Right kidney (tissue), 9 donors: ENCODE results near the gene OR6V1.
A peak's percentile ranks its signal among the peaks of the same experiment; 100 is the strongest.

Source experiments
- DNase-seq: peaks from one replicate; pipeline ENCODE4 v3.0.0-alpha.2; 2016
- long read RNA-seq, 8 donors: transcript quantifications; one replicate each; lab custom pipeline, GENCODE V29; 2026

The OR6V1 gene, protein sequence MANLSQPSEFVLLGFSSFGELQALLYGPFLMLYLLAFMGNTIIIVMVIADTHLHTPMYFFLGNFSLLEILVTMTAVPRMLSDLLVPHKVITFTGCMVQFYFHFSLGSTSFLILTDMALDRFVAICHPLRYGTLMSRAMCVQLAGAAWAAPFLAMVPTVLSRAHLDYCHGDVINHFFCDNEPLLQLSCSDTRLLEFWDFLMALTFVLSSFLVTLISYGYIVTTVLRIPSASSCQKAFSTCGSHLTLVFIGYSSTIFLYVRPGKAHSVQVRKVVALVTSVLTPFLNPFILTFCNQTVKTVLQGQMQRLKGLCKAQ
- long read RNA-seq, donor 1 = 0 reads
- long read RNA-seq, donor 2 = 0 reads
- long read RNA-seq, donor 3 = 0 reads
- long read RNA-seq, donor 4, partial matches to known transcripts = 0 of 1 reads
- long read RNA-seq, donor 4, other reads (novel, unspliced or antisense) = 0 of 1 reads
- long read RNA-seq, donor 5 = 0 reads
- long read RNA-seq, donor 6 = 0 reads
- long read RNA-seq, donor 7, partial matches to known transcripts = 0 of 1 reads
- long read RNA-seq, donor 7, other reads (novel, unspliced or antisense) = 0 of 1 reads
- long read RNA-seq, donor 8 = 0 reads

DNA sequence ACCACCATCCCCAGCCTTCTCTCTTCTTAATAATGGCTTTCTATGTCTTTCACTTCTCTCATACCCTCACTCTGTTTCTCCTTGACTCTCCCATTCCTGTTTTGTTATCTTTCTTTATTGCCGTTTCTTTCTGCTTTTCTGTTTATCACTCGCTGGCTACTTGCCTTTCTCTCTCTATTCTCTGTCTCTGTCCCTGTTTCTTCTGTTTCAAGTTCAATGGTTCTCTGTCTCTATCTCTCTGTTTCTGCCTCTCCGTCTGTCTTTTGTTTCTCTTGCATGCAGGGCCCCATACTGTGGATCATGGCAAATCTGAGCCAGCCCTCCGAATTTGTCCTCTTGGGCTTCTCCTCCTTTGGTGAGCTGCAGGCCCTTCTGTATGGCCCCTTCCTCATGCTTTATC lies at the start of gene OR6V1:
Gene OR6V1, plus strand, starts transcription at position 301 of the 400 bp plus-strand sequence. Its CDS starts 0 bp downstream, at position 301.
- no peak for DNase-seq

DNA sequence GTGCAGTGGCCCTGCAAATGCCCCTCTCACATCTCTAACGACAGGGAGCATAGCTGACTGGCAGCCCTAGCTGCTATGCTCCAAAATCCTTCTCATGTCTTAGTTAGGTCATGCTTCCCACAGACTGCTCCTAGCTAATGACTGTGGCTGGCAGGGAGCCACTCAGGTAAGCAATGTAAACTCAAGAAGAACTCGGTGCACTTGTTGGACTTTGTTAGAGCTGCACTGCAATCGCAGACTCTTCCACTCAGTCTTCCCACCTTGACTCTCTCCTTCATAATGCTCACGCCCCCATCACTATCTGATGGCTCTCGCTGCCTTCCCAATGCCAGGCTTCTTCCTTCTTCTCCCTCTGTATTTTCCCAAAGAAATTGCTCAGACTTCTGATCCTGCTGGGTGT lies 49.2 kb upstream of the OR6V1 start:
- no peak for DNase-seq

DNA sequence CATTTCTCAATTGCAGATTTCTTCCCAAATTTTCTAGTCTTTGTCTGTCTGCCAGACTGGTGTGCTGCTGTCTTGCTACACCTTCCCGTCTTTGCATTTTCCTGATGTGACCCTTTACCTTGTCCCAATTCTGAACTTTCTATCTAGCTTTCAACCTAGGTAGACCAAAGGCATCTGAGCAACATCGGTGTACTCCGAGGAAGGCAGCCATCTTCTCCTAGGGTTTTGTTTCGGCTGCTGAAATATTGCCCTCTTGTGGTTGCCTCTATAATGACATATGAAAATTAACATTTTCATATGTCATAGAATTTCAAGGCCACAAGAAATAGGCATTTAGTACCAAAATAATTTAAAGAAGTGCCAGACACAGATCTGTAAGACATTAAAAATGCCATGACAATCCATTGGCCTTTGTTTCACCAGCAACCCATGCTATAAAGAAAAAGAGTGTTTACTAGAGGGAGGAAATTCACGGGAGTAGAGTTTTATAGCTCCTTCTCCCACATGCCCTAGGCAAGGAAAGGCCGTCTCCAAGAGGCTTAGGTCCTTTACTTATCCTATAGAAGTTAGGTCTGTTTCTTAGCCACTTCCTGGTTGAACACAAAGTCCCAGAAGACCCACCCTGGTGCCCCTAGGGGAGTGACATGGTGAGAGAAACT lies 48.6 kb upstream of the OR6V1 start:
- peak; percentile 38 for DNase-seq

DNA sequence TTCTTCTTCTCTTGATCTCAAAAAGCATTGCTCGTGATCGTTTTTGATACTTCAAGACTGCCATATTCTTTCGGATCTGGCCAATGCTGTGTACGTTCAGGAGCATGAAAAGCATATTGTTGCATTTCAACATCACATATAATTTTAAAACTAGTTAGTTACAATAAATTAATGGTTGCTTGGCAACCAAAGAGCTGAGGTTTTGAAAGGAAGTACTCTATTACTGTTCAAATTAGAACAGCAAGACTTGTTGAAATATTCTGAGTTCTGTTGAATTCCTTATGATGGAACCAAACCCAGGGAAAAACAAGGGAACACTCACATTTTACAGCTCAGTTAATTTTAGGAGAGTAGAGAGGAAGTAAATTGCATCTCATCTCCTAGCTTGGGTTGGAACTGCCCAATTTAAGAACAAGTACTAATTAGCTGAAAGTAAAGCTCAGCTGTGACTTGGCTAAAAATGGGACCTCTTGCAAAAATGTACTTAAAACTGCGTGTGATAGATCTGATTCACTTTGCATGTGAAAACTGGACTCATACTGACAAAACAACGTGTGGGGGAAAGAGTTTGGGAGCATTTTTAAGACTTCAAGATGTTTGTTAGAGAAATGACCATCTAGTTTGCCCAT lies 46.4 kb upstream of the OR6V1 start:
- DNase-seq = no peak

DNA sequence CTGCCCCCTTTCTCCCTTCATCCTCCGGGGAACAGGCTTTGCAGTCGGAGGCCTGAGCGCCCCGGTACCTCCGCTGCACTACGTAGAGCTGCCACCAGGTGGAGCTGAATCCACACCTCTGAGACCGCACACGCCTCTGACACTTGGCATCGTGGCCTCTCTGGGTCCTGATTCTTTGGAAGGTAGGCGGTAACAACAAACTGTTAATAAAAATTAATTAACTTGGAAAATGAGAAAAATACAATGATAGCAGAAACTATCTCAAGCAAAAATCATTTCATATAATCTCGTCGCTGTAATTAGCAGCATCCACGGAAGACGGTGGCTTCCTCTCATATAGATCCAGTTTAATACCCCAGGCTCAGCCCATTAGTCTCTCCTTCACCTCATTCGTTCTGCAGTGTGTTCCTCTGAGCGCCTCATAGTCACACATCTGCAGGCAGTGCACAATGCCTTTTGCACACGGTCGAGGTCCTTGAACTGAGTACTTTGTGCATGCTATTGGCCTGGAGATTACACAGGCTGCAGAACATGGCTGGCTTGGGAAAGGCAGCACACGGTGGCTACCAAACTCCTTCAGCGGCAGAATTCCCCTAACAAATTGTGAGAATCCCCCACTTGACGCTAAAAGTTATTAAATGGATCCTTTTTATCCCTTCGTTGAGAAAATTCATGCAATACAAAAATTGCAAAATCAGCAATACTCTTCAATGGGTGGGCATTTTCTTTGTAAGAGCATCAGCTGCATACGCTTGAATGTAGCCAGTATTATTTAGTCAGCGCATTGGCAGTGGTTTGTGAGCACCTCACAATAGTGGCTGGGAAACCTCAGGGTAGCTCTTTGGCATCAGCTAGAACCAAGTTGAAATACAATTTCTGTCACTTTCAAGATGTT lies 43.9 kb upstream of the OR6V1 start:
- peak; percentile 56 for DNase-seq

DNA sequence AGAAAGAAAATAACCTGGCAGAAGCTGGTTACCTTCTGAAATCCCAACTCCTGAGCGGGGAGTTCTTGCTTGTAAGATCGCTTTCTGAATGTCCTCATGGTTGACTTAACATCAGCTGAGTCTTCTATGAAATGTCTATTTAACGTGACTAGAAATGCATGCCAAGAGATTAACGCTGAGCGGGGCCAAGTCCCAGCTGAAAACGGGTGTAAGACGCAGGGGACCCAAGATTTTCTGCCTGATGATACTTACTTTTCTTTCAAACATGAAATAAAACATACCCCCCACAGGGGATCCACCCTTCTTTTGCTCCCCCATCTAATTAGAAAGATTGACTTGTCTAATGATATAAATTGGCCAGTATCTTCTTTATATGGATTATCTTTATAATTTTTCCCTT lies 40.1 kb upstream of the OR6V1 start:
- no peak for DNase-seq

DNA sequence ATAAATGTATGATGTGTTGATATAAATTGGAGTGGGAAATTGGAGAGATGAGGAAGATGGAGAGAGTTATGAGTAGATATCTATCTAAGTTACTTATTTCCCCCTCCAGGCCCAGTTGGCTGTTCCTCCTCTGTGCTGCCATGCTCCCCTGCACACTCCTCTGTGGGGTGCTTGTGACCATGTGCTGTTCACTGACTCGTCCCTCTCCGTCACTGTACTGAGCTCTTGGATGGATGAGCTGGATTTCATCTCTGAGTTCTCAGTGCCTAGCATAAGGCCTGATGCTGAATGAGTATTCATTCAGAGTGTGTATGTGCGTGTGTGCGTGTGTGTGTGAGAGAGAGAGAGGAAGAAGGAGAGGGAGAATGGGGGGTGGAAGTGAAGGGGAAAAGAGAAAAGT lies 39.7 kb upstream of the OR6V1 start:
- DNase-seq = no peak

DNA sequence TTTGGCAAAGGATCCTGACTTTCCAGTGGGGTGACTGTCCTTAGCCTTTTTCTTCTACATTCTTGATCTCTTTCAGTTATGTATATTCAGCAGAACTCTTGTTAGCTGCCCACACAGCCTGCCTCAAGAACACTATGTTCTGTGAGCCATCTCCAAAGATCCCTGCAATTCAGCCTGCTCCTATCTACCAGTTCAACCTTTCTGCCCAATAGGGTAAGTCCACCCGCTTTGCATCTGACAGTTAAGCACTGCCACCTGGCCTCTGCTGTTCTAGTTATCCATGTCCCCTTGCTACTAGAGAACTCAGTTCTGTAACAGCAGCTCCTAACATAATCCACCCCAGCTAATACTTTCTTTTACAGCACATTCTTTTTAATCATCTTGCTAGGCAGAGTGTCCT lies 38.7 kb upstream of the OR6V1 start:
- no peak for DNase-seq

DNA sequence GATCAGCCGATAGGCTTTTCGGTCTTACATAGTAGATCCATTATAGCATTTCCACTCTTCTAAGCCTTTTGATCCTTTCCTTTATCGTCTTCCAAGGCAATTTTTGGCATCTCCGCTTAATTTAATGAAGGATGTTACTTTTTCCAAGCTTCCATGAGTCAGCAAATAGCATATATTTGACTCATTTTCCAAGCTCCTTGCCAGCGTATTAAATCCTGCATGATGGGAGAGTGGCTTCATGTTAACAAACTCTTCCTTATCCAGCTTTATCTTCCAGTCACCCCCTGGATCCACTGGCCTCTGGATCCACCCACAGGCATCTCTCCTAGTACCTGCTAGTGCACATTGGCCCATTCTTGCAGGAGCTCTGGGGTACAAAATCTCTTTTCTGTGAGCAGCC lies 38.2 kb upstream of the OR6V1 start:
- no peak for DNase-seq

DNA sequence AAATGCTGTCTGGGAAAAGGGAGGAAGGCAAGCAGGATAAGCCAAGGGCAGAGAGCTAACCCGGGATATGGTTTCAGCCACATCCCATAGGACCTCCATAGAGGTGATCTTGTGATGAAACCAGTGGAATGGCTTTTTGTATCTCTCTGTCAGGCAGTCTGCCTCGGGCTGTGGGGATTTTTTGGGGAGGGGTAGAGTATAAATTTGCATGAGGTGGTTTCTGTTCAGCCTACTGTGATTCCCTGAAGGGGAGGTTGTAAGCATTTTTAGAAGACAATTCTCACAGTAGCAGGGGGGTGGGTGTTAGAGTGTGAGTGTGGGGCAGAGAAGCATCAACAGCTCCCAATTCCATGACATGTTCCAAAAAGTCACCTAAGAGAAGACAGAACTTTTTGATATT lies 37.1 kb upstream of the OR6V1 start:
- no peak for DNase-seq

DNA sequence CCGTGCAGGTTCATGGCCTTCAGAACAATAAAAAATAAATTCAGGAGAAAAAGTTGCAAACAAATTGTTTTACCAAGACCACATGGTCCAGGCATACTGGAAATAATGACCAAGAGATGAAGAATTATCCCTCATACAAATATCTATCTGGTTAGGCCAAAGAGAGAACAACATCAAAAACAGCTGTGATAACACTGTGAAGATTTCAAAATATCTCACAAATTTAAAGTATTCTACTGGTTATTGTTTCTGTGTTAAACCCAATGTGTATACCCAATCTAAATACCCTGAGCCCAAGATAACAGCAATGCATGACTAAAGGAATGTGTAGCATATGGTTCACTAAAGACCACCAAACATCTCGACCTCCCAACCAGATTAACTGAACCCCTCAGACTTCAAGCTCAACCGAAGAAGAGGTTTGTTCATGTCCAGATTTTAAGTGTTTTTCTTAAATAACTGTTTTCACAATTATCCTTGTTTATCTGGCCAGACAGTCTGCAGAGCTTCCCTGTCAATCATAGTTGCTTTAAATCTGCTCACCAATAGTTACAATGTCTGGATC lies 36.1 kb upstream of the OR6V1 start:
- no peak for DNase-seq

DNA sequence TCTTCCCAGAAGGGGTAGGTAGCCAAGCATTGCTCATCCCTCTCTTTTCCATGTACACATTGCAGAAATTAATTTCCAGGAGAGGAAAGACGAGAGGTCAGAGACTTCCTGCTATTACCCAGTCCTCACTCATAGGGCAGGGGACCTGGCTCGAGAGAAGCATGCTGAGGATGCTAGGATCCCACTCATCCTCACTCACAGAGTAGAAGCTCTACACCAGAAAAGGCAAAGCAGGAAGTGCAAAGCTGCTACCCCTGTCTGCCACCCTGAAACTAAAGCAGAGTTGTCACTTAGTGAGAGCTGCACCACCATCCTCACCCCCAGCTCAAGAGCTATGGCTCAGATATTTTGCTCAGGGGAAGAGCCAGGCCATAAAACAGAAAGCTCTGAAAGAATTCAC lies 35.1 kb upstream of the OR6V1 start:
- DNase-seq = no peak

DNA sequence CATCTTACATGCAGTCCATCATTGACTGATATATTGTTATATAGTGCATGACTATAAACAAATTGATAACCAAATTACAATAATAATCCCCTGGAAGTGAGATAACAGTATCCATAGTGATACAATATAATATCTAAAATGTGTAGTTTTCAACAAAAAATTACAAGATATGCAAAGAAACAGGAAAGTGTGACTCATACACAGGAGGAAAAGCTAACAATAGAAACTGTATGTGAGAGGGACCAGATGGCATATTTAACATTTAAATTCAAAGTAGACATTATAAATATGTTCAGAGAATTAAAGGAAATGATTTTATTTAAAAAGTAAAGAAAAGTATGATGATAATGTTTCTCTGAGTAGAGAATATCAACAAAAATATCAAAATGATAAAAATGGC lies 33.2 kb upstream of the OR6V1 start:
- no peak for DNase-seq

DNA sequence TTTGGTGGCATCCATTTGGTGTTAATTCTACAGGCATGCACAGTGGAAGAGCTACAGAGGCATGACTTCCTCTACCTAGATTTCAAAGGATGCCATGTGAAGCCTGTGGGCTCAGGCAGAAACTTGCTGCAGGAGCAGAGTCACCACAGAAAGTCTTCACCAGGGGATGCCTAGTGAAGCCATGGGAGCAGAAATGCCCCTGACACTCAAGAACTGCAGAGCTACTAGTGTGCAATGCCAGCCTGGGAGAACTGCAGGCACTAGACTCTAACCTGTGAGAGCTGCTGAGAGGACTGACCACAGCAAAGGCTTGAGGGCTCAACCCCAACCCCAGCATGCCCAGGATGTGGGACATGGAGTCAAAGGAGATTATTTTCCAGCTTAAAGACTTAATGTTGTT lies 29.1 kb upstream of the OR6V1 start:
- DNase-seq = no peak

DNA sequence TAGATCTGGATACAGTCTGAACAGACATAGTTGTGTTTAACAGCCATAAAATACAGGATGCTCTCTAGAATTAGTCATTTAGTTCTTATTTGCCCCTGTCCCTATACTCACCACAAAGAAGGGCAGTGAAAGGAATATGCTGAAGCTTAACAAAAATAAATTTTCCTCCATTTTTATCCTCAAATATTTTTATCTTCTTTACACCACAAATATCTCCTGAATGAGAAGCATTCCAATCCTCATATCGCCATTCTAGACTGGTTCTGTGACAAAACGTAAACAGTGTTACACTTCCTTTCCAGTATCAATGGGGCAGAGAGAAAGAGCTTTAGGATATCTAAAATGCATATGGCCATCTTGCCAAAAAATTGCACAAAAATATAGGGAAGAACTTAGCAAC lies 26.8 kb upstream of the OR6V1 start:
- no peak for DNase-seq

DNA sequence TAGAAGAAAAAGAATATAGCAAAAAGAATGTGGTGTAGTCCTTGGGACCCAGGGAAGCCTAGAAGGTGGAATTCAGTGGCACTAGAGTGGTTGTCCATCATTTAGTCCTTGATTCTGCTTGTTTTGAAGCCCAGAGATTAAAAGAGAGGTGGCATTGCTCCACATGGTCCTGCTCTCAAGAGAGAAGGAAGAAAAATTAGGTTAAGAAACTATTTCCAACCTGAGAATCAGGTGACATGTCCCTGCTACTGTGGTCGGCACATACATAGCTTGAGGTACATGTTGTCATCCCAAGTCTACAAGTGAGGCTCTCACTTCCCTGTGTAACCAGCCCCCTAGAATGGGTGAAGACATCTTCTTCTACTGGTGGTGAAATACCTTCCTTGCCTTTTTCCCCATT lies 25.1 kb upstream of the OR6V1 start, which contains the start of gene OR9A2:
Gene OR9A2, minus strand, starts transcription at position 101 of the 400 bp plus-strand sequence. Its CDS starts 0 bp downstream, at position 101.
- no peak for DNase-seq

DNA sequence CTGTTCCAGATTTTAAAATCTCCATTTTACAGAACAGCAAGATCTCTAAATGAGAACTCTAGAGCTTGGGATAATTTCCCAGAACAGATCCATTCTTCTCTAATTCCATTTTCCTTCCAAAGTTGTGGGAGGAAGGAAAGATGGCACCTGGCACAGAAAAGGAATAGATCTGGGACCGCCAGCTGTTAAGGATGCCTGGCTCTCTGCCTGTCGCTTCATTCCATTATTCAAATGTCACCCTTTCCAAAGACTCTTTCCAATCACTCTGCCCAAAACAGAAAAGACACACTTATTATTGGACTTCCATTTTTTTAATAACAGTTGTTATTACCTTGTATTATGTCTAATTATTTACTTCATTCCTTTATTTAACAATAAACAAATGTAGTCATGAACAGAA lies 24.5 kb upstream of the OR6V1 start:
- no peak for DNase-seq

DNA sequence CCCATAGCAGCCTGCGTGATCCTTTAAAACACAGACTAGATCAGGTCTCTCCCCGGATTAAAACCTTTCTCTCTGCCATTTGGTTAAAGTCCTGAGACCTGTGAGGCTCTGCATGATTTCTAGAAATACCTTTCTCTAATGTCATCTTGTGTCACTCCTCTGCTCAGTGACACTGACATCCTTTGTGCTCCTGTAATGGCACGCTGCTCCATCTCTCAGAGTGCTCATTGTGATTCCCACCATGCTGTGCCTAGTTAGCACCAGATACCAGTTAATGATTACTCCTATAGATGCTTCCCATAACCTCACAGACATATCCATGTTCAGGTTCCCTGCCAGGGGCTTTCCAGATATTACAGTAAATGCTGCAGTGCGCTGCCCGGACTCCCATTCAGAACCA lies 13.5 kb upstream of the OR6V1 start:
- DNase-seq = no peak

DNA sequence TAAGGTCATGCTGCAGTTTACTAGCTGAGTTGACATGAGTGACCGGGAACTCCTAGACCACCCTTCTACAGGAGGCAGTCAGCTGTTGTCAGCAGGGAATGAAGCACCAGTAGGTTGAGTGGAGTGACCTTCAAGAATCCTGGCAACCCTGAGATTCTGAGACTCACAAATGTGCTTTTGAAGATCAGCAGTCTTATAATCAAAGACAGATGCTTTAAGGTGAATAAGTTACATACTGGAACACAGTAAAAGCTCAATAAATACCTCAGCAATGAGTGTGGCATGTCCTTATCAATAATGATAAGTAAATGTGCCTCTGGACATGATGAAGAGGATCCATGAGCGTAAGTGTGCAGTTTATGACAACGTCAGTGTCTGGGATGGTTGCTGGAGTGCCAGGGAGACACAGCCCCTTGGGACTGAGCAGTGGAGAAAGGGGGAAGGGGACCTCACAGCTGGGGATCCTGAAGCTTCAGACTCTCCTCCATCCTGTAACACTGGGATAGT lies 11.9 kb upstream of the OR6V1 start:
- DNase-seq = no peak

DNA sequence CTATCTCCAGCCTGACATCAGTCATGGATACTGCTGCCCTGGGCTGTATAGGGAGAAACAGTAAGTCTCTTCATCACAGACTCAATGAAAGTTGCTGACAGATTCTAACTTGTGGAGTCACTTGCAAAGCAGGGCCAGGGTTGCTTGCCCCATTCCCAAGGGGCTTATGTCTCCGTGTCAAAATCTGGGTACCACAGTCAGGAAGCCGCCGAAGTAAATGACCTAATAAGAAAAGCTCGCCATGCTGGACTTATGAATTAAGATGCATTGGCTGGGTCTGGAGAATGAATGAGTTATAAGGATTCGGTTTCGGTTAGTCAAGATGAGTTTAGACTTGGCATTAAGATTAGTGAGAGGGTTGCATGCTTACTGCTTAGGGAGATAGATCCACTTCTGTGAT lies 10.8 kb upstream of the OR6V1 start:
- no peak for DNase-seq

DNA sequence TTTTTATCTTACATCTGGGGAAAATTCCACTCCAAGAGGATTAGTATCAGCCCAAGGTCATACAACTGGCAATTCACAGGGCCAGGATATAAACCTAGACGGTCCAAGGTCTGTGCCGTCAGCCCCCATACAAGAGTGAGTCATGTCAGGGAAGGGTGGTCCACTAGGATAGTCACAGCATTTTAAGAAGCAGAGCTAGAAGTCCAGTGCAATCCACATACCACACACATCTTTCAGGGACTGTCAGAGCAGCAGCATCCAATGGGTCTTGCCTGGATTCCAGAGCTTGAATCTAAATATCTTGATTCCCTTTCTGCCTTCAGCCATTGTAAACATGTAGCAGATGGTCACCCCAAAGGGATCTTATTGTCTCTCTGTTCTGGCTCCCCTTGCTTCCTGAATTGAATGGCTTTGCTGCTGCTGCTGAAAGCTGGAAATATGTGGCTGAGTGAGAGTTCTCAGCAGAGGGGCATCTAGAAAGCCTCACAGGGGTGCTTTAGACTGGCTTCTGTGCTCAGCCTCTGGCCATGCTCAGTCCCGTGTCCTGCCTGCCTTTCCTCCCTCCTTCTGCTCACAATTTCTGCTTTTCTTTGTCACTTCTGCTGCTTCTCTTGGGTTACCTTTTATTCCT lies 9.9 kb upstream of the OR6V1 start:
- no peak for DNase-seq
